ENCODE measurements around the gene PLEKHN1.

PLEKHN1 gene

GRCh38 chr1:978835-979743 is 12.8 kb downstream of the PLEKHN1 start:
- H4K20me1 ChIP-seq (ENCODE audit: low read depth, low read length) = no peaks in the 10 kb centered on the region
- no peaks in the 10 kb centered on the region for H3K79me2 ChIP-seq (ENCODE audit: insufficient read depth, low read length)
- H3K36me3 ChIP-seq (ENCODE audit: low read length) = no peaks in the 10 kb centered on the region
- no peak for TF ChIP-seq EZH2phosphoT487 (conservative IDR thresholded peaks at IDR 0.05; ENCODE audit: low read length)
- TF ChIP-seq, protein P1, sequence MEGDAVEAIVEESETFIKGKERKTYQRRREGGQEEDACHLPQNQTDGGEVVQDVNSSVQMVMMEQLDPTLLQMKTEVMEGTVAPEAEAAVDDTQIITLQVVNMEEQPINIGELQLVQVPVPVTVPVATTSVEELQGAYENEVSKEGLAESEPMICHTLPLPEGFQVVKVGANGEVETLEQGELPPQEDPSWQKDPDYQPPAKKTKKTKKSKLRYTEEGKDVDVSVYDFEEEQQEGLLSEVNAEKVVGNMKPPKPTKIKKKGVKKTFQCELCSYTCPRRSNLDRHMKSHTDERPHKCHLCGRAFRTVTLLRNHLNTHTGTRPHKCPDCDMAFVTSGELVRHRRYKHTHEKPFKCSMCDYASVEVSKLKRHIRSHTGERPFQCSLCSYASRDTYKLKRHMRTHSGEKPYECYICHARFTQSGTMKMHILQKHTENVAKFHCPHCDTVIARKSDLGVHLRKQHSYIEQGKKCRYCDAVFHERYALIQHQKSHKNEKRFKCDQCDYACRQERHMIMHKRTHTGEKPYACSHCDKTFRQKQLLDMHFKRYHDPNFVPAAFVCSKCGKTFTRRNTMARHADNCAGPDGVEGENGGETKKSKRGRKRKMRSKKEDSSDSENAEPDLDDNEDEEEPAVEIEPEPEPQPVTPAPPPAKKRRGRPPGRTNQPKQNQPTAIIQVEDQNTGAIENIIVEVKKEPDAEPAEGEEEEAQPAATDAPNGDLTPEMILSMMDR (IDR thresholded peaks at IDR 0.05; ENCODE audit: insufficient read depth, low read length, poor library complexity, severe bottlenecking) = no peak
- no peak overlapping the region for H3K4me3 ChIP-seq (ENCODE audit: insufficient read depth, low read length, poor library complexity, severe bottlenecking)
- no peaks in the 10 kb centered on the region for H3K27me3 ChIP-seq (ENCODE audit: low read length)
- no peaks in the 10 kb centered on the region for H3F3A ChIP-seq (ENCODE audit: insufficient read depth)
- no peak overlapping the region for H3K4me2 ChIP-seq (ENCODE audit: low read depth, low read length, poor library complexity, severe bottlenecking)
- H3K9me3 ChIP-seq (ENCODE audit: insufficient read depth, low read length) = no peaks in the 10 kb centered on the region
- H2AFZ ChIP-seq (ENCODE audit: low read depth, low read length, severe bottlenecking) = no peak overlapping the region
- no peak overlapping the region for H3K27ac ChIP-seq (ENCODE audit: low read depth, low read length)
- no peak overlapping the region for H3K9ac ChIP-seq (ENCODE audit: low read length)
- no peaks in the 10 kb centered on the region for H3K9me2 ChIP-seq (replicated peaks; ENCODE audit: insufficient read depth, low read length)

DNA sequence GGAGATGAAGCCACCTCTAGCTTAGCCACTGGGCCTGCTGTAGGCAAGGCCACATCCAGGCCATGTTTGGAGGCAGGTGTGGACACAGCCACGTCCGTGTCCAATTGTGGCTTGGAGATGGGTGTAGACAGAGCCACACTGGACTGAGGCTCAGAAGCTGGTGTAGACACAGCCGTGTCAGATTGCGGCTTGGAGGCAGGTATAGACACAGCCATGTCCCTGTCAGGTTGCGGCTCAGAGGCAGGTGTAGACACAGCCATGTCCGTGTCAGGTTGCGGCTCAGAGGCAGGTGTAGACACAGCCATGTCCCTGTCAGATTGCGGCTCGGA is 13.4 kb downstream of the PLEKHN1 start:
- TF ChIP-seq, protein P1 (IDR thresholded peaks at IDR 0.05; ENCODE audit: insufficient read depth, low read length, poor library complexity, severe bottlenecking) = no peak
- no peak for TF ChIP-seq EZH2phosphoT487 (conservative IDR thresholded peaks at IDR 0.05; ENCODE audit: low read length)
- Histone ChIP-seq H2AFZ (ENCODE audit: low read depth, low read length, severe bottlenecking) (no peak overlapping the region), H3K9ac (ENCODE audit: low read length) (no peak overlapping the region)

GRCh38 chr1:980137-980571 is 13.9 kb downstream of the PLEKHN1 start:
- Histone ChIP-seq H2AFZ (ENCODE audit: low read depth, low read length, severe bottlenecking) (no peak overlapping the region), H3K27ac (ENCODE audit: low read depth, low read length) (no peak overlapping the region), H3K9me3 (ENCODE audit: insufficient read depth, low read length) (no peaks in the 10 kb centered on the region), H3K9me2 (replicated peaks; ENCODE audit: insufficient read depth, low read length) (no peaks in the 10 kb centered on the region), H3F3A (ENCODE audit: insufficient read depth) (no peaks in the 10 kb centered on the region), H3K79me2 (ENCODE audit: insufficient read depth, low read length) (no peaks in the 10 kb centered on the region), H3K36me3 (ENCODE audit: low read length) (no peaks in the 10 kb centered on the region), H3K4me2 (ENCODE audit: low read depth, low read length, poor library complexity, severe bottlenecking) (no peak overlapping the region), H4K20me1 (ENCODE audit: low read depth, low read length) (no peaks in the 10 kb centered on the region), H3K4me3 (ENCODE audit: insufficient read depth, low read length, poor library complexity, severe bottlenecking) (no peak overlapping the region), H3K27me3 (ENCODE audit: low read length) (no peaks in the 10 kb centered on the region), H3K9ac (ENCODE audit: low read length) (no peak overlapping the region)
- TF ChIP-seq, protein P1 (IDR thresholded peaks at IDR 0.05; ENCODE audit: insufficient read depth, low read length, poor library complexity, severe bottlenecking) = no peak
- no peak for TF ChIP-seq EZH2phosphoT487 (conservative IDR thresholded peaks at IDR 0.05; ENCODE audit: low read length)

More for the DNA sequence above, 13.4 kb downstream of the PLEKHN1 start:
- no peaks in the 10 kb centered on the region for H3F3A ChIP-seq (ENCODE audit: insufficient read depth)
- H4K20me1 ChIP-seq (ENCODE audit: low read depth, low read length) = no peaks in the 10 kb centered on the region
- no peak overlapping the region for H3K4me3 ChIP-seq (ENCODE audit: insufficient read depth, low read length, poor library complexity, severe bottlenecking)
- no peak overlapping the region for H3K27ac ChIP-seq (ENCODE audit: low read depth, low read length)
- H3K9me2 ChIP-seq (replicated peaks; ENCODE audit: insufficient read depth, low read length) = no peaks in the 10 kb centered on the region
- no peaks in the 10 kb centered on the region for H3K79me2 ChIP-seq (ENCODE audit: insufficient read depth, low read length)
- H3K4me2 ChIP-seq (ENCODE audit: low read depth, low read length, poor library complexity, severe bottlenecking) = no peak overlapping the region
- H3K9me3 ChIP-seq (ENCODE audit: insufficient read depth, low read length) = no peaks in the 10 kb centered on the region
- H3K27me3 ChIP-seq (ENCODE audit: low read length) = no peaks in the 10 kb centered on the region
- no peaks in the 10 kb centered on the region for H3K36me3 ChIP-seq (ENCODE audit: low read length)

Data from SU-DHL-6 (cell line).